Measurements from ENCODE around the gene PTPRM.

- TF ChIP-seq CTCF (IDR thresholded peaks at IDR 0.05): no peak
- TF ChIP-seq EZH2 (IDR thresholded peaks at IDR 0.05): no peak
Measured at GRCh38 chr18:7567474-7568425, 634 bp downstream of the PTPRM start.

All from neural progenitor cell (in vitro differentiated cells).